ENCODE measurements around the gene PSMD12.

DNA sequence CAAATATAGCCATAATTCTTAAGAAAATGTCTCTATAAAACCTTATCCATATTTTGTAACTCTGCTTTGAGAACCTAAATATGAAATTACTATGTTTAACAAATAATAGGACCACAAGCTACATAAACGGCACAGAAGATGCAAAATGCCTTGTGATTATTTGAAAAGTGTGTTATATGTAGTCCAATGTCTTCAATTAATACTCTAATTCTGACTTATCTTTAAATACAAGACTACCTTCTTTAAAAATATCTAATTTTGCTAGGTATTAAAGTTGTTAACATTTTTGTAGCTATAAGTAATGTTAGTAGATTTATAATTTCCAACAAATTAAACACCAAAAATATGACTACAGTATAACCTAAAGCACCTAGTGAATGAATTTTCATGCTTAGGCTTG, 17.0 kb downstream of the PSMD12 start:
- TF ChIP-seq, protein P1, sequence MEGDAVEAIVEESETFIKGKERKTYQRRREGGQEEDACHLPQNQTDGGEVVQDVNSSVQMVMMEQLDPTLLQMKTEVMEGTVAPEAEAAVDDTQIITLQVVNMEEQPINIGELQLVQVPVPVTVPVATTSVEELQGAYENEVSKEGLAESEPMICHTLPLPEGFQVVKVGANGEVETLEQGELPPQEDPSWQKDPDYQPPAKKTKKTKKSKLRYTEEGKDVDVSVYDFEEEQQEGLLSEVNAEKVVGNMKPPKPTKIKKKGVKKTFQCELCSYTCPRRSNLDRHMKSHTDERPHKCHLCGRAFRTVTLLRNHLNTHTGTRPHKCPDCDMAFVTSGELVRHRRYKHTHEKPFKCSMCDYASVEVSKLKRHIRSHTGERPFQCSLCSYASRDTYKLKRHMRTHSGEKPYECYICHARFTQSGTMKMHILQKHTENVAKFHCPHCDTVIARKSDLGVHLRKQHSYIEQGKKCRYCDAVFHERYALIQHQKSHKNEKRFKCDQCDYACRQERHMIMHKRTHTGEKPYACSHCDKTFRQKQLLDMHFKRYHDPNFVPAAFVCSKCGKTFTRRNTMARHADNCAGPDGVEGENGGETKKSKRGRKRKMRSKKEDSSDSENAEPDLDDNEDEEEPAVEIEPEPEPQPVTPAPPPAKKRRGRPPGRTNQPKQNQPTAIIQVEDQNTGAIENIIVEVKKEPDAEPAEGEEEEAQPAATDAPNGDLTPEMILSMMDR (IDR thresholded peaks at IDR 0.05), result no peak
- no peak for TF ChIP-seq ZFX (IDR thresholded peaks at IDR 0.05; ENCODE audit: borderline replicate concordance)

Data from 22Rv1 (cell line).